Fibroblast of mammary gland (primary cell): ENCODE data around the gene SP6.

Source experiments
- DNase-seq: peaks from one replicate; pipeline ENCODE4 v3.0.0-alpha.2; 2010; ENCODE audit warnings: low read depth
- H3K4me3 ChIP-seq: 2 replicates; pipeline ENCODE4 v1.5.1; 2011; ENCODE audit warnings: low read depth, mild to moderate bottlenecking, low read length, moderate library complexity; ENCODE audit not compliant: control insufficient read depth
- TF ChIP-seq, protein P1 (sequence below): conservative IDR thresholded peaks from 2 replicates; pipeline ENCODE4 v1.5.1; 2011; ENCODE audit warnings: low read depth, low read length, inconsistent platforms; ENCODE audit not compliant: control insufficient read depth, insufficient read depth

SP6 gene

DNA sequence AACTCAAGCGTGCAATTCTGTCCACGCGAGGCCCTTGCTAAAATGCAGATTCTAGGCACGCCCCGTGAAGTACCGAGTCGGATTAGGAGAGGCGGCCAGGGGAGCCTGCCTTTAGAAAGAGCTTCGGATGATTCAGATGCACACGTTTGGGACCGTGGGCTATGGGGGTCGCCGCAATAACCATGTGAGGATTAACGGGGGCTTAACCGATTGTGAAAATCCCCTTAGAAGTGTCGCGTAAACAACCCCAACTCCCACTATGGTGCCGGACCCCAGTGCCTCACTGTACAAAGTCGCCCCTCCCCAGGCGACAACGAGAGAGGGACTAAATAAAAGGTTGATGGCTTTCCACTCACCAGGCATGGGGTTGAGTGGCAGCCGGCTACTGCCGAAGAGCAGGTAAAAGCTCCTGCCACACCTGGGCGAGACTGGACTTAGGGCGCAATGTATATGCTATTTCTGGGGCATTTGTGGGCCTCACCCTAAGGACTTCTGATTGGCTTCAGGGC is 44.4 kb upstream of the SP6 start:
- peak overlapping the region; percentile 98 for H3K4me3 ChIP-seq
- DNase-seq, result peak; percentile 30
- TF ChIP-seq, protein P1, sequence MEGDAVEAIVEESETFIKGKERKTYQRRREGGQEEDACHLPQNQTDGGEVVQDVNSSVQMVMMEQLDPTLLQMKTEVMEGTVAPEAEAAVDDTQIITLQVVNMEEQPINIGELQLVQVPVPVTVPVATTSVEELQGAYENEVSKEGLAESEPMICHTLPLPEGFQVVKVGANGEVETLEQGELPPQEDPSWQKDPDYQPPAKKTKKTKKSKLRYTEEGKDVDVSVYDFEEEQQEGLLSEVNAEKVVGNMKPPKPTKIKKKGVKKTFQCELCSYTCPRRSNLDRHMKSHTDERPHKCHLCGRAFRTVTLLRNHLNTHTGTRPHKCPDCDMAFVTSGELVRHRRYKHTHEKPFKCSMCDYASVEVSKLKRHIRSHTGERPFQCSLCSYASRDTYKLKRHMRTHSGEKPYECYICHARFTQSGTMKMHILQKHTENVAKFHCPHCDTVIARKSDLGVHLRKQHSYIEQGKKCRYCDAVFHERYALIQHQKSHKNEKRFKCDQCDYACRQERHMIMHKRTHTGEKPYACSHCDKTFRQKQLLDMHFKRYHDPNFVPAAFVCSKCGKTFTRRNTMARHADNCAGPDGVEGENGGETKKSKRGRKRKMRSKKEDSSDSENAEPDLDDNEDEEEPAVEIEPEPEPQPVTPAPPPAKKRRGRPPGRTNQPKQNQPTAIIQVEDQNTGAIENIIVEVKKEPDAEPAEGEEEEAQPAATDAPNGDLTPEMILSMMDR, result no peak

DNA sequence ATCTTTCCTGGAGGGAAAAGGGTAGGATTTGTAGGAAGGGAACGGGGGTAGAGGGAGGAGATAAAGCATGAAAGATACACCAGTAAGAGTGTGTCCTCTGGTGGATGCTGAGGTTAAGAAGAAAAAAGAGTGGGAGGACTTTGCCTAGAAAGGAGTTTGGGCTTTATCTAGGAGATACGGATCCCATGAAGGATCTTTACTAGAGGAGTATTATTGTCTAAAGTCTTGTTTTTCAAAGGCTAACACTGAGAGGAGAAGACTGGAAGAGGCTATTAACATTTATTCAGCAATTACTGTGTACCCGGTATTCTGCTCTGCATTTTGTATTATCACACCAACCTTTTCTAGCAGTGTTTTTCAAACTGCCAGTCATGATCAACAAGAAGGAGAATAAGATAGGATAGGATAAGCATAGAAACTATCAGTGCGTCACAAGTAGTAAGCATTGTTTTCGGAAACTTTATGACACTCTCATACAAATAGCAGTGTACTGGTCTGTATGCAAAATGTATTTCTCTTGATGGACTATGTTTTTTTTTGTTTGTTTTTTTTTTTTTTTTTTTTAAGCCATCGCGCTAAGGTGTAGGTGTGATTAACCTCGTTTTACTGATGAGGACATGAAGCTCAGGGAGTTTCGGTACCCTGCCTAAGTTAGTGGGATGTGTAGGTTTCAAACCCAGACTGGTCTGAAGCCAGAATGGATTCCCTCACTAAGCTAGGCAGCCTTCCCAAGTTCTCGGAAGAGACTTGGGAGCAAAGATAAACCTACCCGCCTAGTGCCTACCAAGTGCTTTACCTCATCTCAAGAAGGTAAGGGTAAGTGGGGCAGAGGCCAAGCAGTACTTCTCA is 43.8 kb upstream of the SP6 start:
- peak overlapping the region; percentile 98 for H3K4me3 ChIP-seq
- no peak for DNase-seq
- TF ChIP-seq, protein P1, result no peak

DNA sequence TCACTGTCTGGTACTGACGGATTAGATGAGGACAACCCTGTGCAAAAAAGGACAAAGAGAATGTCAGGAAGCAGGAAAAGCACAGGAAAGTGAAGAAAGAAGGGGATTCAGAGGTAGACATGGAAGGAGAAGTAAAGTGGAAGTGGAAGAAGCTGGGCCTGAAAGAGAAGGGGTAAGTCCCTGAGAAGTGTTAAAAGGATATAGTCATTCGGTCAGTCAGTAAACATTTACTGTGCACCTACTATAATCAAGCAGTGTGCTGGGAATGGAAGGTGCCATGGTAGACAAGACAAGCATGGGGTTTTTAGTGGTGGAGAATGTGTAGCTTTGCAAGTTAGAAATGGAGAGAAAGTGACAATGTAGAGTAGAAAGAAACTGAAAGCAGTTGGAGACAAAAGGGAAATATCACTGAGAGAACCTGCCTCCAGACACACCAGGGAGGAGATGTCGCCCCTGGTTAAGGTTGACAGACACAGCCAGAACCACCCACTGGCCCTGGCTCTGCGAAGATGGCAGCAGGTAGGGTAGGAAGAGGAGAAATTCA is 40.7 kb upstream of the SP6 start:
- no peak for DNase-seq
- TF ChIP-seq, protein P1, result no peak
- H3K4me3 ChIP-seq, result no peak overlapping the region

DNA sequence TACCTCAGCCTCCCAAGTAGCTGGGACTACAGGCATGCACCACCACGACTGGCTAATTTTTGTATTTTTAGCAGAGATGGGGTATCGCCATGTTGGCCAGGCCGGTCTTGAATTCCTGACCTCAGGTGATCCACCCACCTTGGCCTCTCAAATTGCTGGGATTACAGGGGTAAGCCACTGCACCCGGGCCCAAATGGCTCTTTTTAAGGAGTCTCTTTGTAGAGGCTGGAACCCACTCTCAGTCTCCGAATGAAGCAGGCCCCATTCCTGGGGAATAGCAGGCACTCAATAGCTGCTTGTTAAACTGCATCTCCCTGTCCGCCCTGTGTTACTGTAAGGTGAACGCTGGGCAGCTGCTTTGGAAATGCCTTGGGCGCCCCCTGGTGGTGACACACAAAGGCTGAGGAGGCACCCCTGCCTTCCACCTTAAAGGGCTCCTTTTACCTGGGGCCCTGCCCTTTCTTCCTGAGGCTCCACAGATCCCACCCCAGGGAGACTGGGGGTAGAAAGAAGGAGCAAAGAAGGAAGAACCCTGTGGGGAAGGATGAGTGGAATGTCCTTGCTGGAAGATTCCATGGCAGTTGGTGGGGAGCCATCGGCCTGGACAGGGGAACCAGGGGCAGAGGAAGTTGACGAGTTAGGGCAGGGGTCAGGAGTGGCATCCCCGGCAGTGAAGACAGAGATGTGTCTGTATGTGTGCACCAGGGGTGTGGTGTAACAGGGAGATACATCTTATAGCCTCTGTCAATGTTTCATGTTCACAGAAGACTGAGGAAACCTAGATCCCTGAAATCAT is 39.0 kb upstream of the SP6 start:
- TF ChIP-seq, protein P1, result peak; percentile 90
- DNase-seq, result peak; percentile 76
- no peak overlapping the region for H3K4me3 ChIP-seq

DNA sequence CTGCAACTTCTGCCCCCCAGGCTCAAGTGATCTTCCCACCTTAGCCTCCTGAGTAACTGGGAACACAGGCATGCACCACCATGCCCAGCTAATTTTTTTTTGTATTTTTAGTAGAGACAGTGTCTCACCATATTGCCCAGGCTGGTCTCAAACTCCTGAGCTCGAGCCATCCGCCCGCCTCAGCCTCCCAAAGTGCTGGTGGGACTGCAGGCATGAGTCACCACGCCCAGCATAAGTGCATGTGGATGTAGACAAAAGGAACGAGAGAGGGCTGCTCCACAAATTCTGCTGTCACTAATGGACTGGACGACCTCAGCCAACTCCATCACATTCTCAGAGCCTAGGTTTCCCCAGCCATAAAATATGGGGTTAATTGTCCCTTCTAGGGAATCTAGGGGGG is 37.3 kb upstream of the SP6 start:
- TF ChIP-seq, protein P1, result no peak
- no peak for DNase-seq
- H3K4me3 ChIP-seq, result no peak overlapping the region

DNA sequence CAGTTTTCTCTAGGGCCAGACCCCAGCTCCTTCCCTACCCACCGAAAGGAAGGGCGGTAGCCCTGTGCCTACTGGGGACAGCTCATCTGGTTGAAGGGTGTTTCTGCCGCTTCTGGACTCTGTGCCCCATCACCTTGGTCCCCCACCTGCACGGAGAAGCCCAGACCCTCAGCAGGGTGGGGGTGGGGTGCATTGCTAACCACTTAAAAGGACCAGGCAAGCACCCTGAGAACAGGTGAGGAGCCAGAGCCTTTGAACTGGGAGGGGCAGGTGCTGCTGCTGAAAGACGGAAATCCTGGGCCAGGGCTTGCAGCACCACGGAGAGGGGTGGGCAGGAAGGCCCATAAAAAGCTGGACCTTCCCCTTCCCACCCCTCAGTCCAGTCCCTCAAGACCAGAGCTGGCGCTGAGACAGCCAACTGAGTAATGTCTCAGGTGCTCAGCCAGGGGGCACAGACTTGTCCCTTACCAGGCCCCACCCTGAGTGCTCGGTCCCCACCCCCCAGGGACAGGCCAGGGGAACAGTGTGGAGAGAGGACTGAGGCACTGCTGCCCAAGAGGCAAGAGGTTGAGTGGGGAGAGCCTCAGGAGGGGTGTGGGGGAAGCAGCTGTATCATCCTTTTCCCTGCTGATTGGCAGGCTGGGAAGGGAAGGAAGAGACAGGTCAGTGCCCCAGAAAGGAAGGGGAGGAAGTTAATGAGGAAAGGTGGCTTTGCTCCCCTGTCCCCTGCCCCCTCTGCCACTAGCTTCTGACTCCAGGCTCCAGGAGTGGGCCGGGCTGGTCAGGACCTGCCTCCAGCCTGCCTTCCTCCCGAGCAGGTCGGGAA is 34.2 kb upstream of the SP6 start:
- no peak for DNase-seq
- TF ChIP-seq, protein P1, result no peak
- H3K4me3 ChIP-seq, result no peak overlapping the region
